ENCODE results near the gene ZNHIT2. TPM values are rescaled to one million over a fixed set of nuclear protein-coding genes. Genes with fewer than 3 reads are reported as not detected.

The ZNHIT2 gene
- total and polyA plus RNA-seq, 2 of the 13 experiments (the other 11 are each of a cell fraction or from before 2014, with no cell fraction given) = 1.1 to 6.5 TPM

GRCh38 chr11:65165410-65166317 lies 48.2 kb upstream of the ZNHIT2 start (continued):
- TF ChIP-seq SNAPC2 (CRISPR knock-in tag; IDR thresholded peaks at IDR 0.05) (no peak), ZNF468 (CRISPR knock-in tag; IDR thresholded peaks at IDR 0.05) (no peak), ZNF430 (CRISPR knock-in tag; IDR thresholded peaks at IDR 0.05) (peak; percentile 86; the same call in 1 of the 2 replicates), ZEB1 (IDR thresholded peaks at IDR 0.05; ENCODE audit: insufficient replicate concordance, low read depth) (peak; percentile 62), PRDM15 (CRISPR knock-in tag; IDR thresholded peaks at IDR 0.05) (no peak), GMEB1 (CRISPR knock-in tag; IDR thresholded peaks at IDR 0.05; ENCODE audit: borderline replicate concordance) (peak; percentile 40; the same call in 1 of the 2 replicates), HNF1B (CRISPR knock-in tag; IDR thresholded peaks at IDR 0.05) (no peak), ZBTB3 (CRISPR knock-in tag; IDR thresholded peaks at IDR 0.05; ENCODE audit: borderline replicate concordance, low read depth) (no peak), ZC3H13 (CRISPR knock-in tag; IDR thresholded peaks at IDR 0.05) (no peak), ZBTB14 (CRISPR knock-in tag; IDR thresholded peaks at IDR 0.05) (no peak), ZNF572 (CRISPR knock-in tag; IDR thresholded peaks at IDR 0.05) (no peak), ZNF850 (CRISPR knock-in tag; conservative IDR thresholded peaks at IDR 0.05) (no peak), ZZZ3 (CRISPR knock-in tag; IDR thresholded peaks at IDR 0.05; ENCODE audit: borderline replicate concordance) (no peak), MBNL3 (CRISPR knock-in tag; conservative IDR thresholded peaks at IDR 0.05) (no peak), ZBTB7B (CRISPR knock-in tag; IDR thresholded peaks at IDR 0.05) (peak; percentile 66; the same call in 1 of the 2 replicates), KDM5A (IDR thresholded peaks at IDR 0.05; ENCODE audit: borderline replicate concordance, low read length) (no peak), SRSF4 (IDR thresholded peaks at IDR 0.05; ENCODE audit: low read depth, low read length, poor library complexity, severe bottlenecking) (no peak)
